H1 (cell line): ENCODE data around the gene ADAMTSL2. TPM values are rescaled to one million over a fixed set of nuclear protein-coding genes. Genes with fewer than 3 reads are reported as not detected.

ENCODE experiments used
- CTCF ChIA-PET: fragments of 300-600 bp; sonication (Branson Sonifier 250); formaldehyde crosslinking; loops from one replicate; lab custom pipeline; 2021; ENCODE audit not compliant: partially characterized antibody; lab: Charles Lee
- POLR2A ChIA-PET: fragments of 300-600 bp; sonication (Branson Sonifier 250); formaldehyde crosslinking; loops from one replicate; lab custom pipeline; 2021; ENCODE audit warnings: inconsistent platforms; ENCODE audit not compliant: partially characterized antibody; lab: Charles Lee
- DNase-seq, 2 experiments: peaks; one replicate each; pipeline versions ENCODE4 v3.0.0 to v3.0.0-alpha.2; 2010 to 2022; ENCODE audit warnings: low spot score in 2 of 2, low read depth in 1 of 2, mixed read lengths in 1 of 2
- FAIRE-seq: peaks from 2 replicates; lab custom pipeline; 2011; peaks lifted over from hg19 to GRCh38; lab: Jason Lieb, UNC
- H2AFZ ChIP-seq: 2 replicates; pipeline ENCODE4 v1.8.1; 2012; ENCODE audit warnings: low read length, inconsistent platforms
- H2AK5ac ChIP-seq: 2 replicates; pipeline ENCODE4 v1.6.1; 2013; ENCODE audit warnings: low read depth, low read length
- H2BK120ac ChIP-seq: replicated peaks from 2 replicates; pipeline ENCODE3; 2013; ENCODE audit warnings: low read depth, low read length, inconsistent platforms
- H2BK12ac ChIP-seq: 2 replicates; pipeline ENCODE4 v1.6.1; 2013; ENCODE audit warnings: low read depth, low read length
- H2BK15ac ChIP-seq: 2 replicates; pipeline ENCODE4 v1.6.1; 2013; ENCODE audit warnings: low read length
- H2BK20ac ChIP-seq: 2 replicates; pipeline ENCODE4 v1.6.1; 2013; ENCODE audit warnings: low read length
- H2BK5ac ChIP-seq: 2 replicates; pipeline ENCODE4 v1.6.1; 2013; ENCODE audit warnings: low read depth, low read length
- H3K14ac ChIP-seq: 2 replicates; pipeline ENCODE4 v1.6.1; 2013; ENCODE audit warnings: inconsistent platforms; ENCODE audit not compliant: insufficient read length
- H3K18ac ChIP-seq: 2 replicates; pipeline ENCODE4 v1.6.1; 2013; ENCODE audit warnings: low read length; ENCODE audit errors: extremely low read depth
- H3K23ac ChIP-seq: 2 replicates; pipeline ENCODE4 v1.6.1; 2013; ENCODE audit warnings: inconsistent platforms; ENCODE audit not compliant: insufficient read length
- H3K23me2 ChIP-seq: 2 replicates; pipeline ENCODE4 v1.6.1; 2013; ENCODE audit warnings: low read depth, low read length
- H3K27ac ChIP-seq: 2 replicates; pipeline ENCODE4 v1.6.1; 2011; ENCODE audit warnings: low read depth, low read length, inconsistent platforms
- H3K27me3 ChIP-seq, 4 experiments: replicated peaks in 1 of 4; 1 replicate in 1 of 4; 2 replicates in 3 of 4; pipeline versions ENCODE4 v1.6.1 to v1.8.1; 2011 to 2013; ENCODE audit warnings: low read length in 3 of 4, mild to moderate bottlenecking in 3 of 4, inconsistent platforms in 2 of 4, mixed read lengths in 2 of 4, moderate library complexity in 1 of 4; ENCODE audit not compliant: control insufficient read depth in 3 of 4, insufficient read depth in 3 of 4; ENCODE audit errors: extremely low read depth in 1 of 4
- H3K36me3 ChIP-seq, 4 experiments: 2 replicates each; pipeline versions ENCODE4 v1.6.1 to v1.8.1; 2011 to 2013; ENCODE audit warnings: mild to moderate bottlenecking in 4 of 4, low read length in 3 of 4, moderate library complexity in 2 of 4, control low read depth in 1 of 4, inconsistent platforms in 1 of 4; ENCODE audit not compliant: insufficient read depth in 4 of 4, control insufficient read depth in 2 of 4
- H3K4ac ChIP-seq: replicated peaks from 2 replicates; pipeline ENCODE3; 2013; ENCODE audit warnings: low read length, low read depth, mixed read lengths, inconsistent platforms; ENCODE audit not compliant: insufficient read length
- H3K4me1 ChIP-seq, 4 experiments: replicated peaks in 1 of 4; 1 replicate in 1 of 4; 2 replicates in 3 of 4; pipeline versions ENCODE4 v1.6.1 to v1.8.1; 2011 to 2013; ENCODE audit warnings: low read length in 3 of 4, inconsistent platforms in 2 of 4, mixed read lengths in 1 of 4; ENCODE audit not compliant: insufficient read depth in 4 of 4, control insufficient read depth in 3 of 4
- H3K4me2 ChIP-seq, 2 experiments: 2 replicates each; pipeline versions ENCODE4 v1.6.1 to v1.8.1; 2011 to 2013; ENCODE audit warnings: low read depth in 2 of 2, low read length in 2 of 2, control low read depth in 1 of 2, inconsistent platforms in 1 of 2, mild to moderate bottlenecking in 1 of 2; ENCODE audit not compliant: insufficient read depth in 1 of 2
- H3K4me3 ChIP-seq, 4 experiments: fragments of 200-600, 300-600 bp in 1 of 4; sonication (generic), shearing (Covaris generic), sonication (Bioruptor Twin) in 1 of 4; 2 replicates each; pipeline versions ENCODE4 v1.5.1 to v1.8.1; 2011 to 2016; ENCODE audit warnings: low read length in 4 of 4, low read depth in 3 of 4, control low read depth in 2 of 4, inconsistent platforms in 2 of 4, mild to moderate bottlenecking in 2 of 4, mixed read lengths in 1 of 4, moderate library complexity in 1 of 4; ENCODE audit not compliant: insufficient read depth in 2 of 4; ENCODE audit errors: extremely low read depth in 1 of 4
- H3K56ac ChIP-seq: replicated peaks from 2 replicates; pipeline ENCODE3; 2013; ENCODE audit warnings: low read depth, mild to moderate bottlenecking, mixed read lengths, low read length, inconsistent platforms; ENCODE audit not compliant: insufficient read length
- H3K79me1 ChIP-seq: 2 replicates; pipeline ENCODE4 v1.6.1; 2013; ENCODE audit warnings: low read depth, low read length, control low read depth
- H3K79me2 ChIP-seq, 2 experiments: 2 replicates each; pipeline versions ENCODE4 v1.6.1 to v1.8.1; 2012 to 2013; ENCODE audit warnings: low read length in 2 of 2, mild to moderate bottlenecking in 2 of 2, inconsistent platforms in 1 of 2; ENCODE audit not compliant: insufficient read depth in 2 of 2, control insufficient read depth in 1 of 2
- H3K9ac ChIP-seq, 4 experiments: replicated peaks in 1 of 4; 1 replicate in 1 of 4; 2 replicates in 3 of 4; pipeline versions ENCODE4 v1.6.1 to v1.8.1; 2011 to 2013; ENCODE audit warnings: low read depth in 3 of 4, low read length in 3 of 4, control low read depth in 2 of 4, mild to moderate bottlenecking in 2 of 4, moderate library complexity in 2 of 4, inconsistent platforms in 1 of 4; ENCODE audit errors: extremely low read depth in 1 of 4
- H3K9me3 ChIP-seq, 2 experiments: 2 replicates each; pipeline versions ENCODE4 v1.6.1 to v1.8.1; 2012 to 2013; ENCODE audit warnings: mild to moderate bottlenecking in 2 of 2, moderate library complexity in 2 of 2, control low read depth in 1 of 2, inconsistent platforms in 1 of 2, low read depth in 1 of 2, low read length in 1 of 2, mixed read lengths in 1 of 2; ENCODE audit not compliant: insufficient read depth in 2 of 2
- H4K20me1 ChIP-seq, 2 experiments: replicated peaks in 1 of 2; 2 replicates each; pipeline versions ENCODE3 to v1.8.1; 2011 to 2013; ENCODE audit warnings: inconsistent platforms in 2 of 2, low read length in 2 of 2, mild to moderate bottlenecking in 1 of 2; ENCODE audit not compliant: insufficient read depth in 2 of 2, control insufficient read depth in 1 of 2
- H4K5ac ChIP-seq: 2 replicates; pipeline ENCODE4 v1.6.1; 2013; ENCODE audit warnings: low read length, low read depth, mixed read lengths, inconsistent platforms; ENCODE audit not compliant: insufficient read length
- H4K8ac ChIP-seq: 2 replicates; pipeline ENCODE4 v1.8.0; 2013; ENCODE audit warnings: mild to moderate bottlenecking, moderate library complexity, low read length, inconsistent platforms; ENCODE audit not compliant: insufficient read depth; ENCODE audit errors: extremely low read depth
- H4K91ac ChIP-seq: replicated peaks from 2 replicates; pipeline ENCODE3; 2013; ENCODE audit warnings: low read length, mixed read lengths, inconsistent platforms; ENCODE audit not compliant: insufficient read length
- CEBPB ChIP-seq: IDR thresholded peaks from 2 replicates; pipeline ENCODE4 v1.6.1; 2012; ENCODE audit warnings: low read depth, low read length
- CHD1 ChIP-seq: IDR thresholded peaks from 2 replicates; pipeline ENCODE4 v1.6.1; 2012; ENCODE audit warnings: low read depth, low read length, improper control_type of control experiment
- CHD2 ChIP-seq: IDR thresholded peaks from 2 replicates; pipeline ENCODE4 v1.6.1; 2012; ENCODE audit warnings: low read length, improper control_type of control experiment
- GTF2F1 ChIP-seq: IDR thresholded peaks from 2 replicates; pipeline ENCODE4 v1.6.1; 2012; ENCODE audit warnings: low read depth, low read length, improper control_type of control experiment, borderline replicate concordance
- KDM1A ChIP-seq: fragments of 200-600, 300-600 bp; sonication (generic); IDR thresholded peaks from 2 replicates; pipeline ENCODE4 v1.7.1; 2016; ENCODE audit warnings: mild to moderate bottlenecking, low read length, borderline replicate concordance
- KDM5A ChIP-seq: fragments of 200-600 bp; IDR thresholded peaks from 2 replicates; pipeline ENCODE4 v1.7.1; 2012; ENCODE audit warnings: mild to moderate bottlenecking, low read length, inconsistent platforms, mixed read lengths
- PHF8 ChIP-seq: fragments of 200-600 bp; sonication (generic); conservative IDR thresholded peaks from 2 replicates; pipeline ENCODE4 v1.7.1; 2012; ENCODE audit warnings: low read depth, mild to moderate bottlenecking, inconsistent platforms, low read length, moderate library complexity
- POLR2A ChIP-seq, 2 experiments: IDR thresholded peaks; 1 replicate in 1 of 2; 2 replicates in 1 of 2; pipeline ENCODE4 v1.6.1; 2011; ENCODE audit warnings: low read depth in 2 of 2, low read length in 2 of 2, mild to moderate bottlenecking in 2 of 2; ENCODE audit errors: control extremely low read depth in 1 of 2
- TAF7 ChIP-seq: optimal IDR thresholded peaks from 2 replicates; pipeline ENCODE3; 2011; ENCODE audit warnings: low read depth, mild to moderate bottlenecking, inconsistent platforms, low read length, moderate library complexity, borderline replicate concordance
- TEAD4 ChIP-seq: IDR thresholded peaks from 2 replicates; pipeline ENCODE4 v1.6.1; 2012; ENCODE audit warnings: low read depth, low read length, inconsistent platforms, mixed read lengths
- WGBS, 2 experiments: shearing (Covaris generic) in 1 of 2; methylation state at CpG; one replicate each; pipeline versions ENCODE4 v1.1.6 to v1.1.7; 2013 to 2015; ENCODE audit warnings: low lambda C conversion rate in 2 of 2, mixed read lengths in 2 of 2, inconsistent platforms in 1 of 2, low coverage in 1 of 2, missing lambda C conversion rate in 1 of 2; ENCODE audit not compliant: insufficient replicate concordance in 2 of 2, insufficient coverage in 1 of 2, insufficient read length in 1 of 2; ENCODE audit errors: extremely low coverage in 1 of 2, missing lambda C conversion rate in 1 of 2; 5-methylcytosine and 5-hydroxymethylcytosine counted together
- polyA plus RNA-seq, 7 experiments: library from polyadenylated mRNA; depleted of rRNA in 3 of 7; stranded (reverse) in 5 of 7; unstranded in 2 of 7; fragments of >200 nt in 5 of 7; fragments of 200-250 nt in 2 of 7; gene quantifications; 1 replicate in 5 of 7; 2 replicates in 1 of 7; 4 replicates in 1 of 7; pipeline versions ENCODE4 v1.2.1 to v1.2.3, GENCODE V29; 2011 to 2013; ENCODE audit warnings: missing spikeins in 2 of 7, mixed read lengths in 2 of 7
- total RNA-seq: library from RNA; stranded (reverse); fragmentation: NEBNext Ultra II Directional; extraction: Animal tissue kit (Norgen Biotek cat#: 25700); gene quantifications from 2 replicates; pipeline ENCODE4 v1.2.1, GENCODE V29; 2021
- TF ChIP-seq, protein P1 (sequence below): IDR thresholded peaks from 2 replicates; pipeline ENCODE4 v1.6.1; 2012; ENCODE audit warnings: inconsistent platforms

The ADAMTSL2 gene
- total and polyA plus RNA-seq, 2 of the 8 experiments (the other 6 are each of a cell fraction or from before 2014, with no cell fraction given), result 0.74 to 0.76 TPM

GRCh38 chr9:133545494-133546286, 11.2 kb downstream of the ADAMTSL2 start:
- H4K5ac ChIP-seq, result no peak overlapping the region

More at GRCh38 chr9:133545494-133546286, 11.2 kb downstream of the ADAMTSL2 start:
- H3K36me3 ChIP-seq, result no peaks in the 10 kb centered on the region
- H3K56ac ChIP-seq, result no peak overlapping the region
- CTCF ChIA-PET, result interaction anchor here (0.8 to 1.8 kb wide), 3 partner anchors 10 to 171 kb away, joined by 3 to 5 read pairs (median 5); no protein-coding TSS in a partner anchor
- H2BK20ac ChIP-seq, result no peak overlapping the region
- H3K14ac ChIP-seq, result no peak overlapping the region
- no peak overlapping the region for H3K23ac ChIP-seq
- TF ChIP-seq CHD1, result no peak
- TF ChIP-seq CEBPB, result no peak
- no peak for TF ChIP-seq TAF7
- TF ChIP-seq GTF2F1, result no peak
- no peak for TF ChIP-seq TEAD4
- TF ChIP-seq PHF8, result no peak
- TF ChIP-seq KDM1A, result no peak
- TF ChIP-seq KDM5A, result no peak
- TF ChIP-seq CHD2, result no peak
- TF ChIP-seq POLR2A (IDR thresholded peaks at IDR 0.05; ENCODE audit: control extremely low read depth in 1 of 2, low read depth in 2 of 2, low read length in 2 of 2), result no peak
- TF ChIP-seq, protein P1, sequence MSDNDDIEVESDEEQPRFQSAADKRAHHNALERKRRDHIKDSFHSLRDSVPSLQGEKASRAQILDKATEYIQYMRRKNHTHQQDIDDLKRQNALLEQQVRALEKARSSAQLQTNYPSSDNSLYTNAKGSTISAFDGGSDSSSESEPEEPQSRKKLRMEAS, result no peak
- TF ChIP-seq, all 59 proteins: peak for 0
- Histone ChIP-seq H4K20me1 (peaks cover 0 to 3% of the 10 kb centered on the region in 2 experiments), H2BK12ac (no peak overlapping the region), H2BK5ac (no peak overlapping the region), H4K91ac (no peak overlapping the region), H2BK120ac (no peak overlapping the region), H3K9ac (no peak overlapping the region), H2AFZ (no peak overlapping the region), H3K79me1 (no peaks in the 10 kb centered on the region), H3K9me3 (no peaks in the 10 kb centered on the region), H3K4me1 (peaks cover 0 to 3% (median under 1%) of the 10 kb centered on the region in 4 experiments; a peak in 4 of 7 replicates), H4K8ac (no peak overlapping the region), H3K27me3 (no peaks in the 10 kb centered on the region; a peak in 1 of 7 replicates), H3K4ac (no peak overlapping the region), H3K79me2 (no peaks in the 10 kb centered on the region), H2BK15ac (no peak overlapping the region), H3K27ac (no peak overlapping the region), H3K4me2 (no peak overlapping the region), H3K4me3 (no peak overlapping the region), H2AK5ac (no peak overlapping the region), H3K23me2 (no peaks in the 10 kb centered on the region), H3K18ac (no peak overlapping the region)
- FAIRE-seq, result no peak
- POLR2A ChIA-PET, result interaction anchor here (1.3 kb wide), 1 partner anchor 9 kb away, joined by 5 read pairs; no protein-coding TSS in a partner anchor
- WGBS, 2 experiments, result 89% methylated on average over 25 of the region's 25 CpGs; no CpG with 5 or more reads in 1 of the 2 experiments
- DNase-seq, result no peak
